Activated T-helper 1 cell treated with anti-CD3 and anti-CD28 coated beads, Interleukin-2, amount 50 U/mL, for 16 hours (primary cell): ENCODE data around the gene ZNF652.
A peak's percentile ranks its signal among the peaks of the same experiment; 100 is the strongest.
"Not testable (repeated sequence)": the region's sequence is repeated elsewhere in the genome, so short reads cannot be mapped to it uniquely, and the experiment has no call there.

Source experiments
- DNase-seq, 2 donors: peaks; one replicate each; pipeline ENCODE4 v3.0.0-alpha.2; 2020; ENCODE audit warnings: low read depth in 1 of 2, low spot score in 1 of 2

The ZNF652 gene

DNA sequence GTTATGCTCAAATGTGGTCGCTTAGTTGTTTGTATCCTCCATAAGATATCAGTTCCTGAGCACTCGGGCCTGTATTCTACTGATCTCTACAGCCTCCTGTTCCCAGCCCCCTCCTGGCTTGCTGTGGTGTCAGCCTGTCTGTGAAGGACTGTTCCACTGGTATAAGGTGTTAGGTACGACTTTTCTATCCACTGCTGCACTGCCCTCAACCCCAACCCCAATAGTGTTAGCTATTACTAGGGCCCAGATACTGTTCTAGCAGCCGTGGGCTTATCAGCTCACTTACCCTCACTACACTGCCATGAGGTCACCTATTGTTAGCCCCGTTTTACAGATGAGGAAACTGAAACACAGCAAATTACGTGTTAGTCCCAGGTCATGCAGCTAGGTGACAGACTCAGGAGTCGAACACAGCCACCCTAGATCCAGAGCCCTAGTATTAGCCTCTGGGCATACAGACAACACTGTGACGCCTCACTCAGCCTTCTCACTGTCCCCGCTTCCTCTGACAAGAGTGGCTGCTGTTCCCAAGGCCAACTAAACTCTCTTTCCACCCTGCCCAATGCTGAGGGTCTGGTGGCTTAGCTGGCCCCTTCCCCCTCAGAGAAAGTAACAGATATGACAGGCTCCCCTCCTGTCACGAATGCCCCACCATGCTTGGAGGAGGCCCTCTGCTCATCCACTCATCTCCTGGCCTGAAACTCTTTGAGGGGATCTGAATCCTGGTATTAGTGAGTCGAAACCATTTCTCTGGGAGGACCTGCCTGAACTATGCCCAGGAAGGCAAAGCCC is 25.6 kb upstream of the ZNF652 start:
- no peak for DNase-seq

GRCh38 chr17:49386373-49386772 is 24.3 kb upstream of the ZNF652 start:
- DNase-seq: no peak

DNA sequence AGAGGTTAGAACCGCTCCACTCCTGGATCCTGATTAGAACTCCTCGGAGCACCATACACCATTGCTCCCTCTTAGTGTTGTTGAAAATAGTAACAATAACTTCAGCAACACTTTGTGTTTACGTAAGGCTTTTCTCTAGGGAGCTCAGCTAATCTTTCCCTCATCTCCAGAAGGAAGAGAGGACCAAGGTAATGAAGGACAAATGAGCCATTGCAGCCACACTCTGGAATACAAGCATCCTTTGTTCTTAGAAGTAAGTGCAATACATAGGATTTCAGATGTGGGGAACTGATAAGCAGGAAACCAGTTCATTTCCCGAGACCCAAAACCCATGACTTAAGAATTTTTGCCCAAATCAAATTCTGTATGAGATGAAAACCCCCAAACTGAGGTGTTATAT is 22.9 kb upstream of the ZNF652 start:
- no peak for DNase-seq

- no peak for DNase-seq
These were observed 21.0 kb upstream of the ZNF652 start for GRCh38 chr17:49383060-49383459.

DNA sequence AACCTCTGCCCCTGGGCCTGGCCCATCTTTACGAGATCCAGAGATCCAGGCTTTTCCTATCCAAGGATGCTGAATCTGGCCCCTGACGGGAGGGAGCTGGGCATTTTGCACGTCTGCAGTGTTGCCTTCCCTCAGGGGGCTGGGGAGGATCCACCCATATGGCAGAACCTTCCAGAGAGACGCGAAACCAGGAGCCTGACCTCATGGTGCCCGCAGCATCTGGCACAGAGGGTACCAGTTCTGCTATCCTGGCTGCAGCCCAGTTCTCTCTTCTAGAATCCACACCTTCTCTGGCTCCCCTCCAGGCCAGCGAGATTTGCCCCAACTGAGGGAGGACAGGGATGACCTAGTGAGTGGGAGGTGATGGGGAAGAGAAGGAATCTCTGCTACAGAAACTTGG is 20.5 kb upstream of the ZNF652 start:
- DNase-seq: no peak

DNA sequence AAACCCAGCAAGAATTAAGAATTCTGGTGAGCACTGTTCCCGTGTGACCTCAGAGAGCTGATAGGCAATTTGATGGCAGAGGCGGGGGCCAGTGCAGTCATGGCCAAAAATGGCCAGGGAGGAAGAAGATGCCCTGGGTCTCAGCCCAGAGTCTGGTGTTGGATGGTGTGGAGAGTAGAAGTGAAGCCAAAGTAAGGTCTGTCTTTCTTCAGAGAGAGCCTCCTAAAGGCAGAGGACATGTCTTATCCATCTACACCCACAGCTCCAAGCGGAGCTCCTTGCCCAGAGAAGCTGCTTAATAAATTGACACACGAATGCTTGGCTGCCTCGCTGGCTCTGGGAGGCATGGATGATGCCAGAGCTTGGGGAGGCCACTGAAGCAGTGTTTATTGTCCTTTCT is 19.7 kb upstream of the ZNF652 start:
- no peak for DNase-seq

- no peak for DNase-seq
These were observed 19.0 kb upstream of the ZNF652 start for GRCh38 chr17:49381033-49381432.

- no peak for DNase-seq
These were observed 17.9 kb upstream of the ZNF652 start for GRCh38 chr17:49379926-49380325.

- no peak for DNase-seq
These were observed 16.3 kb upstream of the ZNF652 start for GRCh38 chr17:49378311-49378710.

DNA sequence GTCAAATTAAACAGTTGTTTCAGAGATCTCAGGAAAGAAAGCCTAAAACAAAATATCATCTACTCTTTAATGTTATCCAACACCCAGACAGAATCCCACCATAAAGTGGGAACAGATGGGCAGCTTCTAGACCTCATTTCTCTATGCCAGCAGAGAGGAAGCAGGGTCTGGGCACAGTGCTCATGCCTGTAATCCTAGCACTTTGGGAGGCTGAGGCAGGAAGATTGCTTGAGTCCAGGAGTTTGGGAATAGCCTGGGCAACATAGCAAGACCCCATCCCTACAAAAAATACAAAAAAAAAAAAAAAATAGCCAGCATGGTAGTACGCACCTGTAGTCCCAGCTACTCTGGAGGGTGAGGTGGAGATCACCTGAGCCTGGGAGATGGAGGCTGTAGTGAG is 13.5 kb upstream of the ZNF652 start:
- DNase-seq: no peak

GRCh38 chr17:49373115-49373514 is 11.1 kb upstream of the ZNF652 start:
- no peak for DNase-seq

DNA sequence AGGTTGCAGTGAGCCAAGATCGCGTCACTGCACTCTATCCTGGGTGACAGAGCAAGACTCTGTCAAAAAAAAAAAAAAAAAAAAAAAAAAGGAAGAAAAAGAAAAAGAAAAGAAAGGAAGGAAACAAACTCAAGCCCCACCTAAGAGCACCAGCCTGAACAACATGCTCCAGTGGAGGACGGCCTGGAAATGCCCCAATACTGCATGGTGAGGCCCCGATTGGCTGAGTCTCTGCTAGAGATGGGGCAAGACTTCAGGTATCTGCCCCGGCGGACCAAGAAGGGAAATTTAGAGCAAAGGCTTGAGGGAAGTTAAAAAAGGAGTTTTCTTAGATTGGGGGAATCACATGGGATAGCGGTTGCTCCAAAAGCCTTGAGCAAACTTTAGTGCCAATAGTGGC is 10.4 kb upstream of the ZNF652 start:
- DNase-seq: no peak

DNA sequence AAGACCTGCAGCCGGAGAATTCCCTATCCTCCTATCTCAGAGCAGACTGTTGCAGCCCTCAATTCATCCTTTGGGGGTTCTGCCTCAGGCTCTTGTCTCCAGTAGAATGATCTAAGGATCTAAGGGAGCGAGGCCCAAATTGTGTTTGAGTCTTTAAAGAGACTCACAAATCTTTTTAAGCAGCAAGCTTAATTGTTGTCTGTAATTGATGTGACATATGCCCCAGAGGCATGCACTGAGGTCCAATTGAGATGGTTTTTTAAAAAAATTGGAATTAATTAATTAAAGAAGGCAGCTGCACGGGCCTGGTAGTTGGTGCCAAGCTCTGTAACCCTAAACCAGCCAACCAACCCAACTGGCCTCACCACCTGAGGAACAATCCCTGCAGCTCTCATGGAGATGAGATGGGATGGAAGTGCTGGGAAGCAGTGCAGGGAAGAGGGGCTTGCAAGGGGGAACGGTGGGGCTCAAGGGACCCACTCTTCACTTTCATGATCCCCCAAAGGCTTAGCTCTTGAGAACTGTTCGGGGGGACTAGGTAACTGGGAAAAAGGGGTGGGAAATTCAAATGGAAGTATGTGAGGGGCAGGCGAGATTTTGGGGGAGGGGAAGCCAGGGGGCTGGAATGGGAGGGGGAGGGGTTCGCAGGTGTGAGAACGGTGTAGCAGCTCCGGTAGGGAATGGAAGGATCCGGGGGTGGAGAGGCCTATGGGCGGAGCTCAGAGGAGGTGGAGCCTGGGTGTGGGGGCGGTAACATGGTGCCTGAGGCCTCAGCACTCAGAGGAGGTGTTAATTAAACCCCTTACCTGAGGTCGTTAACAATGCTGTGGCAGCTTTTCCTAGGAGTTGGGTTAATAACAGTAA is 9.2 kb upstream of the ZNF652 start:
- DNase-seq: no peak

- no peak for DNase-seq
These were observed 7.7 kb upstream of the ZNF652 start for GRCh38 chr17:49369760-49370159.

DNA sequence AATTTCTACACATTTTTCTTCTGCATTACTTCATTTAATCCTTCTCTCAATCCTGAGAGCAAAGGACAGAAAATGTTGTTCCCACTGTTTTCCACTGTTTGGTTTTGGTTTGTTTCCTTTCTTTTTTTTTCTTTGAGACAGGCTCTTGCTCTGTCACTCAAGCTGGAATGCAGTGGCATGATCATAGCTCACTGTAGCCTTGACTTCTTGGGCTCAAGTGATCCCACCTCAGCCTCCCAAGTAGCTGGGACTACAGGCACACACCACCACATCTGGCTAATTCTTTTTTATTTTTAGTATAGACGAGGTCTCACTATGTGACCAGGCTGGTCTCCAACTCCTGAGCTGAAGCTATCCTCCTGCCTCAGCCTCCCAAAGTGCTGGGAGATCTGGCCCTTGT is 7.0 kb upstream of the ZNF652 start:
- no peak for DNase-seq

DNA sequence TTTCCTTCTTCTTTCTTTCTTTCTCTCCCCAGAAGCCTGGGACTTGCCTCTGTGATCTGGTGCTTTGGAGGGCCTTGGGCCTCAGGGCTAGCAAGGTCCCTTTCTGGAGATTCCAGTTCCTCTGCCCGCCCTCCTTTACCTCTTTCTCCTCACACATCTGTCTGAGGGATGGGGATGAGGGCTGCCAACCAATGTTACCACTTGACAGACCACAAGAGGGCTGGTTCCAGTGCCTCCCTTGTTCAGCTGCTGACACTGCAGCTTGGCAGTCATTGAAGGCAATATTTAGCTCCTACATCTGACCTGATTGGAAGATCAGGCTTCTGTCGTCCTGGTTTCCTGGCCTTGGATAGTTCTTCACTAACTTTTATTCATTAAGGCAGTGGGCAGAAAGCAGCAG is 3.6 kb upstream of the ZNF652 start:
- DNase-seq: no peak

- not testable (repeated sequence) for DNase-seq
These were observed 3.1 kb upstream of the ZNF652 start for GRCh38 chr17:49365126-49365525.

GRCh38 chr17:49364119-49364518 is 2.1 kb upstream of the ZNF652 start:
- no peak for DNase-seq

DNA sequence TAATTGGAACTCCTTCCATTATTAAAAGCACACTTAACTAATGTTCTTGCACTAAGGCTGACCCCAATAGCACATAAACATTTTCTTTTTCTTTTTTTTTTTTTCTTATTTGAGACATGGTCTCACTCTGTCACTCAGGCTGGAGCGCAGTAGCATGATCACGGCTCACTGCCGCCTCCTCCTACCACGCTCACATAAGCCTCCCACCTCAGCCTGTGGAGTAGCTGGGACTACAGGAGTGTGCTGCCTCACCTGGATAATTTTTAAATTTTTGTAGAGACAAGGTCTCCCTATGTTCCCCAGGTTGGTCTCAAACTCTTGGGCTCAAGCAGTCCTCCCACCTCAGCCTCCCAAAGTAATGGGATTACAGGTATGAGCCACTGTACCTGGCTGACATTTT is 1.2 kb upstream of the ZNF652 start:
- DNase-seq: no peak

GRCh38 chr17:49362723-49363117 is 670 bp upstream of the ZNF652 start:
- DNase-seq: no peak

GRCh38 chr17:49361129-49361901 is 735 bp downstream of the ZNF652 start:
- peak; percentile 70 to 73 for DNase-seq

DNA sequence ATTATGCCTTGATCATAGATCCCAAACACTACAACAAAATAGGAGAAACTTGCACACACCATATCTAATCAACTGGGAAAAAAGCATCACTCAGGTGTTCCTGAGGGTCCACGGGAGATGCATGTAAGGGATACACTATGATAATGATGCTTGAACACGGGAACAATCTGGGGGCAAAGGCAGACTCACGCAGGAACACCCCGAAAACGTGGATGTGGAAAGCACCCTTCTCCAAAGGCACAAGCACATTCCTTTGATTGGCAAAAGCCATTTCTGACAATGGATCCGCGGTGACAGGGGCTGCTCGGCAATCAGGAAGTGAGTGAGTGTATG is 1.3 kb downstream of the ZNF652 start:
- DNase-seq: no peak
